ENCODE results near the gene ERCC1. TPM values are rescaled to one million over a fixed set of nuclear protein-coding genes. Genes with fewer than 3 reads are reported as not detected.

Gene ERCC1
- total and polyA plus RNA-seq, 12 donors = 62.9 to 107 (median 86.5) TPM

- DNase-seq = peak; percentile 84 to 92 (median 91)
- no peaks in the 10 kb centered on the region for H3K9me3 ChIP-seq (replicated peaks in 1 of 3)
- intact Hi-C loops (cut with DNase I) = no loop called here
- H3K27ac ChIP-seq = peak within 1 kb of the TSS; percentile 78 to 94 (median 92)
- TF ChIP-seq CTCF (IDR thresholded peaks at IDR 0.05) (no peak), POLR2A (IDR thresholded peaks at IDR 0.05) (peak in 1 of 2 donors; percentile 55)
- 4 to 13% (median 6%) methylated on average over 12 to 46 of the region's 46 CpGs for WGBS, 4 donors
- peak within 1 kb of the TSS; percentile 5 to 78 (median 56) for H3K4me3 ChIP-seq
- no peaks in the 10 kb centered on the region for H3K27me3 ChIP-seq
- H3K4me1 ChIP-seq (replicated peaks in 1 of 2) = peaks cover 21 to 30% of the 10 kb centered on the region in 2 donors
- H3K36me3 ChIP-seq (replicated peaks in 1 of 2) = no peaks in the 10 kb centered on the region
Measured at GRCh38 chr19:45404557-45405434, 18.9 kb downstream of the ERCC1 start, which contains the start of gene PPP1R13L. PPP1R13L (minus strand) TSS chr19:45405069; CDS start chr19:45398318, 6,751 bp downstream.

GRCh38 chr19:45403781-45404556 is 19.7 kb downstream of the ERCC1 start:
- H3K9me3 ChIP-seq (replicated peaks in 1 of 3) = no peaks in the 10 kb centered on the region
- DNase-seq = peak in 6 of 7 donors; percentile 68 to 77 (median 72)
- H3K27me3 ChIP-seq = no peaks in the 10 kb centered on the region
- intact Hi-C loops (cut with DNase I) = no loop called here
- H3K27ac ChIP-seq = peak overlapping the region in 4 of 5 donors; percentile 17 to 94 (median 86)
- no peaks in the 10 kb centered on the region for H3K36me3 ChIP-seq (replicated peaks in 1 of 2)
- peak overlapping the region in 2 of 4 donors; percentile 47 to 65 for H3K4me3 ChIP-seq
- TF ChIP-seq POLR2A (IDR thresholded peaks at IDR 0.05) (peak in 1 of 2 donors; percentile 23), CTCF (IDR thresholded peaks at IDR 0.05) (peak; percentile 17 to 46 (median 36))
- H3K4me1 ChIP-seq (replicated peaks in 1 of 2) = peaks cover 21 to 30% of the 10 kb centered on the region in 2 donors
- WGBS, 4 donors = 12 to 15% (median 13%) methylated on average over 12 to 25 of the region's 25 CpGs

GRCh38 chr19:45403272-45403671 is 20.4 kb downstream of the ERCC1 start:
- intact Hi-C loops (cut with DNase I) = no loop called here
- peak overlapping the region in 3 of 5 donors; percentile 78 to 94 (median 94) for H3K27ac ChIP-seq
- H3K4me3 ChIP-seq = peak overlapping the region in 1 of 4 donors; percentile 65
- H3K27me3 ChIP-seq = no peaks in the 10 kb centered on the region
- peaks cover 24 to 37% of the 10 kb centered on the region in 2 donors for H3K4me1 ChIP-seq (replicated peaks in 1 of 2)
- no peaks in the 10 kb centered on the region for H3K9me3 ChIP-seq (replicated peaks in 1 of 3)
- 39 to 61% (median 45%) methylated on average over 4 of the region's 4 CpGs for WGBS, 4 donors
- TF ChIP-seq POLR2A (IDR thresholded peaks at IDR 0.05) (no peak), CTCF (IDR thresholded peaks at IDR 0.05) (no peak)
- DNase-seq = peak in 2 of 7 donors; percentile 45 to 51
- no peaks in the 10 kb centered on the region for H3K36me3 ChIP-seq (replicated peaks in 1 of 2)

Data from adrenal gland (tissue), 12 donors.